ENCODE results near the gene PKP2. TPM values are rescaled to one million over a fixed set of nuclear protein-coding genes. Genes with fewer than 3 reads are reported as not detected.
"Not testable (repeated sequence)": the region's sequence is repeated elsewhere in the genome, so short reads cannot be mapped to it uniquely, and the experiment has no call there.

Gene PKP2
- total and polyA plus RNA-seq, 4 donors = 8.6 to 35.7 (median 12.8) TPM

DNA sequence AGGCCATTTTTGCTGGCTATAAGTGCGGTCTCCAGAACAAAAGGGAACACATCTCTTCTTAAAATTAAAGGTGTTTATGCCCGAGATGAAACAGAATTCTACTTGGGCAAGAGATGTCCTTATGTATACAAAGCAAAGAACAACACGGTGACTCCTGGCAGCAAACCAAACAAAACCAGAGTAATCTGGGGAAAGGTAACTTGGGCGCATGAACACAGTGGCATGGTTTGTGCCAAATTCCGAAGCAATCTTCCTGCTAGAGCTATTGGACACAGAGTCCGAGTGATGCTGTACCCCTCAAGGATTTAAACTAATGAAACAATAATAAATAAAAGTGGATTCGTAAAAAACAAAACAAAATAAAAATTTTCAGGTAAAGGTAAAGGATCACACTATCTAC, 33.4 kb downstream of the PKP2 start:
- WGBS = 39% methylated on average over 7 of the region's 7 CpGs
- Histone ChIP-seq H3K4me1 (ENCODE audit: control insufficient read depth in 4 of 4, insufficient read depth in 4 of 4, low read length in 3 of 4) (peaks cover 0 to 13% (median 6%) of the 10 kb centered on the region in 4 donors), H3K36me3 (ENCODE audit: control insufficient read depth in 4 of 4, insufficient read depth in 3 of 4, low read depth in 1 of 4, low read length in 3 of 4) (peaks cover 0 to 13% (median under 1%) of the 10 kb centered on the region in 4 donors), H3K27ac (ENCODE audit: low read depth in 1 of 2, low read length in 2 of 2) (no peak overlapping the region), H3K27me3 (ENCODE audit: control insufficient read depth in 4 of 4, insufficient read depth in 4 of 4, low read length in 3 of 4) (no peaks in the 10 kb centered on the region), H3K4me3 (ENCODE audit: low read depth in 1 of 3, low read length in 3 of 3) (no peak overlapping the region), H3K9ac (ENCODE audit: low read depth in 1 of 2, low read length in 2 of 2) (no peak overlapping the region), H3K9me3 (ENCODE audit: control insufficient read depth in 4 of 4, low read length in 3 of 4) (no peaks in the 10 kb centered on the region)
- peak; percentile 39 for TF ChIP-seq YY1 (IDR thresholded peaks at IDR 0.05)
- TF ChIP-seq FOXA1 (IDR thresholded peaks at IDR 0.05) = peak; percentile 35
- TF ChIP-seq FOXA2 (IDR thresholded peaks at IDR 0.05) = peak; percentile 84
- no peak for TF ChIP-seq MAX (IDR thresholded peaks at IDR 0.05)
- TF ChIP-seq JUND (IDR thresholded peaks at IDR 0.05) = peak in 1 of 2 donors; percentile 26
- peak; percentile 67 to 68 for TF ChIP-seq RXRA (IDR thresholded peaks at IDR 0.05)
- no peak for TF ChIP-seq TAF1 (conservative IDR thresholded peaks at IDR 0.05)
- TF ChIP-seq RAD21 (IDR thresholded peaks at IDR 0.05) = peak in 1 of 2 donors; percentile 29
- TF ChIP-seq HNF4A (conservative IDR thresholded peaks at IDR 0.05) = peak; percentile 61 to 64
- TF ChIP-seq SP1 (IDR thresholded peaks at IDR 0.05) = peak; percentile 37
- no peak for DNase-seq (ENCODE audit: low spot score)

- not testable (repeated sequence) for H3K9me3 ChIP-seq (ENCODE audit: control insufficient read depth in 4 of 4, low read length in 3 of 4); H3K27ac ChIP-seq (ENCODE audit: low read depth in 1 of 2, low read length in 2 of 2); H3K4me3 ChIP-seq (ENCODE audit: low read depth in 1 of 3, low read length in 3 of 3); H3K9ac ChIP-seq (ENCODE audit: low read depth in 1 of 2, low read length in 2 of 2); DNase-seq (ENCODE audit: low spot score); H3K27me3 ChIP-seq (ENCODE audit: control insufficient read depth in 4 of 4, insufficient read depth in 4 of 4, low read length in 3 of 4); H3K36me3 ChIP-seq (ENCODE audit: control insufficient read depth in 4 of 4, insufficient read depth in 3 of 4, low read depth in 1 of 4, low read length in 3 of 4)
- peaks cover 0 to 12% (median 6%) of the 10 kb centered on the region in 4 donors for H3K4me1 ChIP-seq (ENCODE audit: control insufficient read depth in 4 of 4, insufficient read depth in 4 of 4, low read length in 3 of 4)
- WGBS = 91% methylated on average over 2 of the region's 2 CpGs
Observed at GRCh38 chr12:32861658-32862057, 34.9 kb downstream of the PKP2 start.

GRCh38 chr12:32860192-32860591, 36.4 kb downstream of the PKP2 start:
- Histone ChIP-seq H3K9me3 (ENCODE audit: control insufficient read depth in 4 of 4, low read length in 3 of 4) (no peaks in the 10 kb centered on the region), H3K9ac (ENCODE audit: low read depth in 1 of 2, low read length in 2 of 2) (no peak overlapping the region), H3K27ac (ENCODE audit: low read depth in 1 of 2, low read length in 2 of 2) (no peak overlapping the region), H3K4me1 (ENCODE audit: control insufficient read depth in 4 of 4, insufficient read depth in 4 of 4, low read length in 3 of 4) (peaks cover 0 to 8% (median 4%) of the 10 kb centered on the region in 4 donors), H3K4me3 (ENCODE audit: low read depth in 1 of 3, low read length in 3 of 3) (no peak overlapping the region), H3K27me3 (ENCODE audit: control insufficient read depth in 4 of 4, insufficient read depth in 4 of 4, low read length in 3 of 4) (no peaks in the 10 kb centered on the region), H3K36me3 (ENCODE audit: control insufficient read depth in 4 of 4, insufficient read depth in 3 of 4, low read depth in 1 of 4, low read length in 3 of 4) (no peaks in the 10 kb centered on the region)
- no peak for TF ChIP-seq HNF4G (IDR thresholded peaks at IDR 0.05)
- no peak for DNase-seq (ENCODE audit: low spot score)

DNA sequence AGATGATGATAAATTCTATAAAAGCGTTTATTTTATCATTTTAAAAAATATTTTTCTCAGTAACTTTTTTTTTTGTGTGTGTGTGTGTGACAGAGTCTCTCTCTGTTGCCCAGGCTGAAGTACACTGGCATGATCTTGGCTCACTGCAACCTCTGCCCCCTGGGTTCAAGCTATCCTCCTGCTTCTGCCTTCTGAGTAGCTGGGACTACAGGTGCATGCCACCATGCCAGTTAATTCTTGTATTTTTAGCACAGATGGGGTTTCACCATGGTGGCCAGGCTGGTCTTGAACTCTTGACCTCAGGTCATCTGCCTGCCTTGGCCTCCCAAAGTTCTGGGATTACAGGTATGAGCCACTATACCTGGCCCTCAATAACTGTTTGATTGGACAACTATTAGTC, 37.2 kb downstream of the PKP2 start:
- TF ChIP-seq, protein P1, sequence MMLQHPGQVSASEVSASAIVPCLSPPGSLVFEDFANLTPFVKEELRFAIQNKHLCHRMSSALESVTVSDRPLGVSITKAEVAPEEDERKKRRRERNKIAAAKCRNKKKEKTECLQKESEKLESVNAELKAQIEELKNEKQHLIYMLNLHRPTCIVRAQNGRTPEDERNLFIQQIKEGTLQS (IDR thresholded peaks at IDR 0.05) = no peak
- peak; percentile 12 to 28 for TF ChIP-seq HNF4A (conservative IDR thresholded peaks at IDR 0.05)
- Histone ChIP-seq H3K36me3 (ENCODE audit: control insufficient read depth in 4 of 4, insufficient read depth in 3 of 4, low read depth in 1 of 4, low read length in 3 of 4) (no peaks in the 10 kb centered on the region), H3K9ac (ENCODE audit: low read depth in 1 of 2, low read length in 2 of 2) (no peak overlapping the region), H3K27me3 (ENCODE audit: control insufficient read depth in 4 of 4, insufficient read depth in 4 of 4, low read length in 3 of 4) (no peaks in the 10 kb centered on the region), H3K27ac (ENCODE audit: low read depth in 1 of 2, low read length in 2 of 2) (no peak overlapping the region), H3K4me1 (ENCODE audit: control insufficient read depth in 4 of 4, insufficient read depth in 4 of 4, low read length in 3 of 4) (peaks cover 0 to 8% (median 4%) of the 10 kb centered on the region in 4 donors), H3K9me3 (ENCODE audit: control insufficient read depth in 4 of 4, low read length in 3 of 4) (no peaks in the 10 kb centered on the region), H3K4me3 (ENCODE audit: low read depth in 1 of 3, low read length in 3 of 3) (no peak overlapping the region)
- no peak for DNase-seq (ENCODE audit: low spot score)
- WGBS = 85% methylated on average over 1 of the region's 1 CpG

Measured in liver (tissue), 9 donors.